ENCODE measurements around the gene ARL15. TPM values are rescaled to one million over a fixed set of nuclear protein-coding genes. Genes with fewer than 3 reads are reported as not detected.

ARL15 gene
- total and polyA plus RNA-seq, 2 of the 8 experiments (the other 6 are each of a cell fraction or from before 2014, with no cell fraction given): 9.9 to 21.2 TPM

- Histone ChIP-seq H3K14ac (ENCODE audit: insufficient read length) (no peak overlapping the region), H3K27ac (ENCODE audit: low read depth, low read length) (no peak overlapping the region), H3K4me3 (ENCODE audit: extremely low read depth in 1 of 4, insufficient read depth in 2 of 4, low read depth in 3 of 4, low read length in 4 of 4) (no peak overlapping the region), H3K36me3 (ENCODE audit: control insufficient read depth in 2 of 4, insufficient read depth in 4 of 4, low read length in 3 of 4) (no peaks in the 10 kb centered on the region), H2AK5ac (ENCODE audit: low read depth, low read length) (no peak overlapping the region), H3K9ac (replicated peaks in 1 of 4; ENCODE audit: extremely low read depth in 1 of 4, low read depth in 3 of 4, low read length in 3 of 4) (no peak overlapping the region), H3K79me2 (ENCODE audit: control insufficient read depth in 1 of 2, insufficient read depth in 2 of 2, low read length in 2 of 2) (no peaks in the 10 kb centered on the region), H4K5ac (ENCODE audit: insufficient read length, low read depth, low read length) (no peak overlapping the region), H3K9me3 (ENCODE audit: insufficient read depth in 2 of 2, low read depth in 1 of 2, low read length in 1 of 2) (no peaks in the 10 kb centered on the region), H2BK20ac (ENCODE audit: low read length) (no peak overlapping the region), H2BK15ac (ENCODE audit: low read length) (no peak overlapping the region), H3K56ac (replicated peaks; ENCODE audit: insufficient read length, low read depth, low read length) (no peak overlapping the region), H3K27me3 (replicated peaks in 1 of 4; ENCODE audit: control insufficient read depth in 3 of 4, extremely low read depth in 1 of 4, insufficient read depth in 3 of 4, low read length in 3 of 4) (no peaks in the 10 kb centered on the region), H2BK12ac (ENCODE audit: low read depth, low read length) (no peak overlapping the region), H2BK120ac (replicated peaks; ENCODE audit: low read depth, low read length) (no peak overlapping the region), H3K79me1 (ENCODE audit: low read depth, low read length) (no peaks in the 10 kb centered on the region), H4K91ac (replicated peaks; ENCODE audit: insufficient read length, low read length) (no peak overlapping the region), H2BK5ac (ENCODE audit: low read depth, low read length) (no peak overlapping the region), H3K18ac (ENCODE audit: extremely low read depth, low read length) (no peak overlapping the region), H3K4me1 (replicated peaks in 1 of 4; ENCODE audit: control insufficient read depth in 3 of 4, insufficient read depth in 4 of 4, low read length in 3 of 4) (peaks cover 0 to 8% (median 2%) of the 10 kb centered on the region in 4 experiments; a peak in 3 of 7 replicates), H2AFZ (ENCODE audit: low read length) (no peak overlapping the region), H4K20me1 (replicated peaks in 1 of 2; ENCODE audit: control insufficient read depth in 1 of 2, insufficient read depth in 2 of 2, low read length in 2 of 2) (no peaks in the 10 kb centered on the region), H3K23ac (ENCODE audit: insufficient read length) (no peak overlapping the region), H3K4ac (replicated peaks; ENCODE audit: insufficient read length, low read depth, low read length) (no peak overlapping the region), H3K4me2 (ENCODE audit: insufficient read depth in 1 of 2, low read depth in 2 of 2, low read length in 2 of 2) (no peak overlapping the region), H3K23me2 (ENCODE audit: low read depth, low read length) (no peaks in the 10 kb centered on the region; the same call in 1 of the 2 replicates), H4K8ac (ENCODE audit: extremely low read depth, insufficient read depth, low read length) (no peak overlapping the region)
- TF ChIP-seq, protein P1, sequence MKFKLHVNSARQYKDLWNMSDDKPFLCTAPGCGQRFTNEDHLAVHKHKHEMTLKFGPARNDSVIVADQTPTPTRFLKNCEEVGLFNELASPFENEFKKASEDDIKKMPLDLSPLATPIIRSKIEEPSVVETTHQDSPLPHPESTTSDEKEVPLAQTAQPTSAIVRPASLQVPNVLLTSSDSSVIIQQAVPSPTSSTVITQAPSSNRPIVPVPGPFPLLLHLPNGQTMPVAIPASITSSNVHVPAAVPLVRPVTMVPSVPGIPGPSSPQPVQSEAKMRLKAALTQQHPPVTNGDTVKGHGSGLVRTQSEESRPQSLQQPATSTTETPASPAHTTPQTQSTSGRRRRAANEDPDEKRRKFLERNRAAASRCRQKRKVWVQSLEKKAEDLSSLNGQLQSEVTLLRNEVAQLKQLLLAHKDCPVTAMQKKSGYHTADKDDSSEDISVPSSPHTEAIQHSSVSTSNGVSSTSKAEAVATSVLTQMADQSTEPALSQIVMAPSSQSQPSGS (IDR thresholded peaks at IDR 0.05; ENCODE audit: low read length): no peak
- no peak for TF ChIP-seq KDM1A (IDR thresholded peaks at IDR 0.05; ENCODE audit: borderline replicate concordance, low read length)
- TF ChIP-seq, protein P2, sequence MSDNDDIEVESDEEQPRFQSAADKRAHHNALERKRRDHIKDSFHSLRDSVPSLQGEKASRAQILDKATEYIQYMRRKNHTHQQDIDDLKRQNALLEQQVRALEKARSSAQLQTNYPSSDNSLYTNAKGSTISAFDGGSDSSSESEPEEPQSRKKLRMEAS (IDR thresholded peaks at IDR 0.05): no peak
- TF ChIP-seq TAF7 (optimal IDR thresholded peaks at IDR 0.05; ENCODE audit: borderline replicate concordance, low read depth, low read length): no peak
- TF ChIP-seq CEBPB (IDR thresholded peaks at IDR 0.05; ENCODE audit: low read depth, low read length): no peak
- TF ChIP-seq SIN3A (conservative IDR thresholded peaks at IDR 0.05 in 1 of 2, IDR thresholded peaks at IDR 0.05 in 1 of 2; ENCODE audit: low read depth in 1 of 2, low read length in 2 of 2): no peak
- CTCF ChIA-PET (ENCODE audit: partially characterized antibody): no interaction called here
- DNase-seq (ENCODE audit: low read depth in 1 of 2, low spot score in 2 of 2) (no peak), FAIRE-seq (no peak)
- 93 to 100% methylated on average over 1 to 6 of the region's 6 CpGs for WGBS, 2 experiments (ENCODE audit: extremely low coverage in 1 of 2, insufficient coverage in 1 of 2, insufficient read length in 1 of 2, insufficient replicate concordance in 2 of 2, low coverage in 1 of 2, low lambda C conversion rate in 2 of 2, missing lambda C conversion rate in 1 of 2)
- POLR2A ChIA-PET (ENCODE audit: partially characterized antibody): no interaction called here
Observed at GRCh38 chr5:53942724-53943123, 367.6 kb downstream of the ARL15 start.

Measured in H1 (cell line).